ENCODE data around the gene DCLRE1C.
A peak's percentile ranks its signal among the peaks of the same experiment; 100 is the strongest.
"Not testable (repeated sequence)": the region's sequence is repeated elsewhere in the genome, so short reads cannot be mapped to it uniquely, and the experiment has no call there.

Gene DCLRE1C

GRCh38 chr10:14954001-14954770 lies at the start of gene DCLRE1C:
DCLRE1C (minus strand) TSS chr10:14954096; CDS start chr10:14954010, 86 bp downstream.
- peak; percentile 19 to 96 (median 86) for DNase-seq

GRCh38 chr10:14995964-14996565 lies 42.2 kb upstream of the DCLRE1C start:
- peak in 1 of 58 donors; percentile 1 for DNase-seq

GRCh38 chr10:14993500-14994455 lies 39.9 kb upstream of the DCLRE1C start:
- not testable (repeated sequence) for DNase-seq

DNA sequence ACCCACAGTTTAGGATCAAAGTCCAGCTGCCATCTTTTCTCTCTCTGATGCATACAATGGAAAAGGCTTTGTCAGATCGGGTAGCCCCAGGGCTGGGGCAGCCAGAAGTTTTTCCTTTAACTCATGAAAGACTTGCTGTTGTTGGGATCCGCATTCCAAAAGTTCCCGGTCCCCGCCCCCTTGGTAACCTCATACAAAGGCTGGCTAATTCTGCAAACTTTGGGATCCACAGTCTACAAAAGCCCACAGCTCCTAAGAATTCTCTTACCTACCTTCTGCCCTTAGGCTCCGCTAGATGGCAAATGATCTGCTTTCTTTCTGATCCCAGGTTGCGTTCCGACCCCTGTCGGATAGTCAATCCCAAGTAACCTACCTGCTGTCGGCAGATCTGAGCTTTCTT lies 38.4 kb upstream of the DCLRE1C start:
- not testable (repeated sequence) for DNase-seq

- DNase-seq = not testable (repeated sequence)
These were observed 37.3 kb upstream of the DCLRE1C start for GRCh38 chr10:14991035-14991749.

GRCh38 chr10:14989552-14989951 lies 35.7 kb upstream of the DCLRE1C start:
- DNase-seq = not testable (repeated sequence)

GRCh38 chr10:14982744-14983143 lies 28.8 kb upstream of the DCLRE1C start:
- no peak for DNase-seq

DNA sequence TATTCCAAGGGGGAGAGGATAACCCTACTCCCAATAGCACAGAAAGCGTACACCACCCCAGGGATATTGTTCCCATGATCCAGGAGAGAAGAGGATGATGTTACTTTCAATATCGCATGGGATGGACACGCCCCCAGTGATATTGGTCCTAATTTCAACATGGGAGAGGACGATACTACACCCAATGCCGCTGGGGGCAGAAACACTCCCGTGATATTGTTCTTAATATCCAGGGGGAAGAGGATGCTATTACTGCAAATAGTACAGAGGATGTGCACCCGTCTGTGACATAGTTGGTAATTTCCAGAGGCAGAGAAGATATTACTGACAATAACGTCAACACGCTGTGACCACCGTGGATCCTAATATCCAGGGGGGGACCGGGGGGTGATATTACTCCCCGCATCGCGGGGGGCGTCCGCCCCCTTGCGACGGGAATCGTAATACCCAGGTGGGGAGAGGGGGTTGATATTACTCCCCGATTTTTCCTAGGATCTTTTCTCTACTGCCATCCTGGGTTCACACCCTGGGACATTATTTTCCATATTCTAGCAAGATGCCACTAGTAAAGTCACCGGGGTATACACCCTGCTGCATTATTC lies 21.9 kb upstream of the DCLRE1C start:
- DNase-seq = no peak

GRCh38 chr10:14974153-14974998 lies 20.5 kb upstream of the DCLRE1C start:
- not testable (repeated sequence) for DNase-seq

GRCh38 chr10:14971867-14972448 lies 18.1 kb upstream of the DCLRE1C start:
- peak in 1 of 58 donors; percentile 0 for DNase-seq

GRCh38 chr10:14967897-14968296 lies 14.0 kb upstream of the DCLRE1C start:
- DNase-seq = no peak

GRCh38 chr10:14959221-14960057 lies 5.5 kb upstream of the DCLRE1C start, which contains the start of gene MEIG1:
MEIG1 (plus strand) TSS chr10:14959388; CDS start chr10:14966469, 7,081 bp downstream.
- DNase-seq = peak; percentile 80 to 100 (median 94)

DNA sequence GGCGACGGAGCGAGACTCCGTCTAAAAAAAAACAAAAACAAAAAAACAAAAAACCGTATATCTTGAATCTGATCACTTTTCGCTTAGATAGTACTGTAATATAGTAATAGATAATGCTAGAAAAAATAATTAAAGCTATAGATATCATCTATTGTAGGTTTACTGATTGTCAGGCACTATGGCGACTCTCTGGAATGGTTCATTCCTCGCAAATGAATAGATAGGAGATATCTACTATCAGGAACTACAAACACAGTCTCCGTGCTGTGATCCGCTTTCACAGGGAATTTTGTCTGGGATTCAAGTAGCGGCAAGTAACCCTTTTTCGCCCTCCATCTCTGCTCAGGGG lies 5.0 kb upstream of the DCLRE1C start:
- DNase-seq = no peak

DNA sequence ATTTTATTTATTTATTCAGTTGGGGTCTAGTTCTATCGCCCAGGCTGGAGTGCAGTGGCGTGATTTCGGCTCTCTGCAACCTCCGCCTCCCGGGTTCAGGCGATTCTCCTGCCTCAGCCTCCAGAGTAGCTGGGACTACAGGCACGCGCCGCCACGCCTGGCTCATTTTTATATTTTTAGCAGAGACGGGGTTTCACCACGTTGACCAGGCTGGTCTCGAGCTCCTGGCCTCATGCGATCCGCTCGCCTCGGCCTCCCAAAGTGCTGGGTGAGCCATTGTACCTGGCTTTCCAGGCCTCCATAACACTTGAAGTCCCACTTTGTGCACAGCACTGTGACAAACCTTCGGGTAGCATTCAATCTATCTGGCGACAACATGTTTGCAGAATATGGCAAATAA lies 1.0 kb upstream of the DCLRE1C start:
- no peak for DNase-seq

GRCh38 chr10:14953424-14954000 lies 384 bp downstream of the DCLRE1C start:
- peak in 16 of 58 donors; percentile 18 to 71 (median 43) for DNase-seq

DNA sequence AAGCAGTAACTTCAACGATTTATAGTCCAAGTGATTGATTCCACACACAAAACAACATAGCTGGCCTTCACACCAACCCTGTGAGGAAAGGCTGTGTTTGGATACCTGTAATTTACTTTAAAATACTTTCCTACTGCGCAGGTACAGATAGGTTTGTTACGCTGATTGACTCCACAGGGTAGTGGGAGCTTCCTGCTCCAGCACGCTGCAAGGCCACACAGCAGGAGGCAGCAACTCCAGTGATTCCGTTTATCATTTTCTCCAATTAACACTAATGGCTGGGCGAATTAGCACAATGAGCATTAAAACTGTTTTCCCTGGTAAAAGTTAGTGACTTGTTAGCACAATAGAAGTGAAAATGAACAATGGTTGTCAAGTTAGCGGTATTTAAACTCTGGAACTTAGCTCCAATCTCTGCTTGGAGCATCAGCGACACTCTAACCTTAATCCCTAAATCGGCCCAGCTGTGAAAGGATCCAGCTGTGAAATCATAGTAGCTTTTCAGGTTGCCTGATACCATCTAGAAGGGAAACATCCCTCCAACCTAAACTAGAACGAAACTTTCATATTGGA lies 959 bp downstream of the DCLRE1C start:
- no peak for DNase-seq

- no peak for DNase-seq
These were observed 4.6 kb downstream of the DCLRE1C start for GRCh38 chr10:14949291-14949690.
